ENCODE measurements around the gene BICRAL.
"Not testable (repeated sequence)": the region's sequence is repeated elsewhere in the genome, so short reads cannot be mapped to it uniquely, and the experiment has no call there.

BICRAL gene

GRCh38 chr6:42795651-42796050, 13.8 kb downstream of the BICRAL start:
- no peak for DNase-seq

- DNase-seq: no peak
Observed at GRCh38 chr6:42796171-42796570, 14.3 kb downstream of the BICRAL start.

GRCh38 chr6:42797696-42798095, 15.8 kb downstream of the BICRAL start:
- DNase-seq: not testable (repeated sequence)

GRCh38 chr6:42805297-42805861, 23.5 kb downstream of the BICRAL start:
- no peak for DNase-seq

GRCh38 chr6:42806359-42806758, 24.5 kb downstream of the BICRAL start:
- DNase-seq: not testable (repeated sequence)

GRCh38 chr6:42808492-42809483, 26.9 kb downstream of the BICRAL start:
- DNase-seq: no peak

- no peak for DNase-seq
Observed at GRCh38 chr6:42813074-42813645, 31.3 kb downstream of the BICRAL start.

GRCh38 chr6:42813906-42814444, 32.1 kb downstream of the BICRAL start:
- DNase-seq: peak in 1 of 2 experiments; percentile 1

GRCh38 chr6:42815726-42816125, 33.9 kb downstream of the BICRAL start:
- not testable (repeated sequence) for DNase-seq

- DNase-seq: no peak
Observed at GRCh38 chr6:42817907-42818306, 36.1 kb downstream of the BICRAL start.

GRCh38 chr6:42818416-42818815, 36.6 kb downstream of the BICRAL start:
- DNase-seq: no peak

- no peak for DNase-seq
Observed at GRCh38 chr6:42818878-42819277, 37.0 kb downstream of the BICRAL start.

- no peak for DNase-seq
Observed at GRCh38 chr6:42819803-42820511, 38.1 kb downstream of the BICRAL start.

- no peak for DNase-seq
Observed at GRCh38 chr6:42820512-42821340, 38.9 kb downstream of the BICRAL start.

GRCh38 chr6:42821341-42821668, 39.5 kb downstream of the BICRAL start:
- no peak for DNase-seq

- DNase-seq: no peak
Observed at GRCh38 chr6:42821846-42822245, 40.0 kb downstream of the BICRAL start.

- no peak for DNase-seq
Observed at GRCh38 chr6:42829561-42830092, 47.8 kb downstream of the BICRAL start.

GRCh38 chr6:42831237-42831636, 49.4 kb downstream of the BICRAL start:
- DNase-seq: no peak

GRCh38 chr6:42834056-42834455, 52.2 kb downstream of the BICRAL start:
- DNase-seq: no peak

GRCh38 chr6:42841844-42842584, 60.2 kb downstream of the BICRAL start:
- no peak for DNase-seq

GRCh38 chr6:42845327-42845694, 63.5 kb downstream of the BICRAL start:
- DNase-seq: no peak
